Fibroblast of peridontal ligament (primary cell): Measurements from ENCODE around the gene SF3B3.

Source experiments
- DNase-seq: peaks from one replicate; pipeline ENCODE4 v3.0.0-alpha.2; 2010; ENCODE audit errors: extremely low read depth

The SF3B3 gene

GRCh38 chr16:70589998-70590471 lies 66.4 kb downstream of the SF3B3 start:
- DNase-seq = peak; percentile 83

GRCh38 chr16:70590722-70591415 lies 67.3 kb downstream of the SF3B3 start:
- DNase-seq = no peak

GRCh38 chr16:70591615-70592014 lies 68.0 kb downstream of the SF3B3 start:
- no peak for DNase-seq

DNA sequence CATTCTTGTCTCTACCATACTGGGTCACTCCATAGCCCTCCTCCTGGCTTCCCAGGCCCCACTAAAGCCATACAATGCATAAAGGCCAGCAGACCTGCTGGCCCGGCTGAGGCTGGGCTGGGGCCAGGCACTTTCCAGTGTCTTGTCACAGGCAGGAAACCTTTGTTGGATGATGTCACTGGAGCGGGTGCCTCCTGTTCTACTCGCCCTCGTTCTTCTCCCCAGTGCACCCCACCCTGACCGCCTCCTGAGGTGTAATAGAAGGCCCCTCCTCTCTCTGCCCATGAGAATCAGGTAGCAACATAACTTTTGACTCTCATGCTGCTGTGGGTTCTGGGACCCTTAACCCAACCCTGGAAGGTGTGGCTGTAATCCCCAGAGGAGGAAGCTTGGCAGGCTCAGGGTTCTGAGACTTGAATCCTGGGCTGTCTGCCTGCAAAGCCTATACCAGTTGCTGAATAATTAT lies 68.5 kb downstream of the SF3B3 start:
- DNase-seq = peak; percentile 41

GRCh38 chr16:70593544-70593943 lies 69.9 kb downstream of the SF3B3 start:
- no peak for DNase-seq

GRCh38 chr16:70594569-70594968 lies 71.0 kb downstream of the SF3B3 start:
- DNase-seq = no peak

GRCh38 chr16:70597135-70597835 lies 73.7 kb downstream of the SF3B3 start:
- DNase-seq = no peak

- no peak for DNase-seq
Measured at GRCh38 chr16:70598937-70599503, 75.4 kb downstream of the SF3B3 start.

- no peak for DNase-seq
Measured at GRCh38 chr16:70600730-70601129, 77.1 kb downstream of the SF3B3 start.

- DNase-seq = no peak
Measured at GRCh38 chr16:70601576-70602575, 78.3 kb downstream of the SF3B3 start.

GRCh38 chr16:70602831-70603230 lies 79.2 kb downstream of the SF3B3 start:
- no peak for DNase-seq

DNA sequence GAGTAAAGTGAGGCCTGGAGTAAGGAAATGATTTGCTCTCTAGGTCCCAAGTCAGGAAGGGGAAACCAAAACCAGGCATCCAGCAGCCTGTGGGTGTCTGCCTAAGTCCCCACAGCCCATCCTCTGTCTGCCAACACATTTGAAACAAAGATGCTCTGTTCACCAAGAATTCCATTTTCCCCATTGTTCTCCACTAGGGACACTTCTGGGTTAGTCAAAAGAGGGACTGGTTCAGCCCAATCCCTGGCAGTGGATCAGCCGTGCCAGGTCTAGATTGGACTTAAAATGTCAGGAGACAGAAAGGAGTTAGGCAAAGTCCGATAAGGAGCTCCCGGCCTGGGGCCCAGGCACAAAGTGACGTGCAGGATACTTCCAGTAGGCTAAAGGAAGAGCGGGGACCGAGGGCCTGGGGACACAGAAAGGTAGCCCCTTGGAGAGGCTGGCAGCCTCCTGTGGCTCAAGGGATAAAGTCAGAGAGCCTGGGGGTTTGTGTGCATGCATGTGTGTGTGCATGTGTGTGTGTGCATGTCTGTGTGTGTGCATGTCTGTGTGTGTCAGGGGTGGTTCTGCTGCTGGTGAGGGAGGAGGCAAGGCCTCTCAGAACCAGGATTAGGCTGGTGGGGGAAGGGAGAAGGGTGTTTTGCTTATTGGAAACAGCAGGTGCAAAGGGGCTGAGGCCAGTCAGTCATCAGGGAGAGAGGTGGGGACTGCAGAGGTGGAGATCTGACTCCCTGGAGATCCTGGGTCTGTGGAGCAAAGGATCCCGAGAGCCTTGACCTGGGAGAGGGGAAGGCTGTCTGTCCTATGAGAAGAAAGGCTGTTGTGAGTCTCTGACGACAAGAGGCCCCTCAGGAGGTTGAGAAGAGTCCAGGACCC lies 81.0 kb downstream of the SF3B3 start:
- DNase-seq = no peak

DNA sequence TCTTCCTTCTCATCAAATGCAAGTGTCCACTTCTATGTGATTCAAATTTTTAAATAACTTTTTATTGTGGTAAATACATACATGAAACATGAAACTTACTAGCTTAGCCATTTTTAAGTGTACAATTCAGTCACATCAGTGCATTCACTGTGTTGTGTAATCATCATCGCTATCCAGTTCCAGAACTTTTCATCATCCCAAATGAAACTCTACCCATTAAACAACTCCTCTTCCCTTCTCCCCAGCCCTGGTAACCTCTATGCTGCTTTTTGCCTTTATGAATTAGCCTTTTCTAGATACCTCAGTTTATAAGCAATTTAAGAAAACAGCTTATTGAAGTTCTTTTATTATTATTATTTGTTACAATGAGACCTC lies 81.7 kb downstream of the SF3B3 start:
- peak; percentile 70 for DNase-seq

DNA sequence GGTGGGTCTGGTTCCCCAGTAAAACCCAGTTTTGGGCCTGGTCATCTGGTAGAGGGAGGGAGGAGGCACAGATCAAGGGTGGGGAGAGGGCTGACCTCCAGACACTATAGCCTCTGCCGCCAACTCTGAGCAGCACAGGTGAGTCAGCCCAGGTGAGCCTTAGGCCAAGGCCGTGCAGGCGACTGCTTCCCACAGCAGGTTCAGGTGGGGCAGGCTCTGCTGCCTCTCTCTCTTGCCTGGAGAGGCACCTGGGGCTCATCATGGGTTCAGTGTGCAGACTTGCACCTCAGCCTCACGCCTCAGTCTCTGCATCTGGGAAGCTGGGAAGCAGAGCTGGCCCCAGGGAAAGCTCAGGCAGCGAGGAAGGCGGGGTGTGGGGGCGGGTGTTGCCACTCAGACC lies 84.9 kb downstream of the SF3B3 start:
- DNase-seq = no peak

GRCh38 chr16:70610273-70611223 lies 86.9 kb downstream of the SF3B3 start:
- DNase-seq = no peak

- DNase-seq = no peak
Measured at GRCh38 chr16:70611224-70611598, 87.6 kb downstream of the SF3B3 start.

DNA sequence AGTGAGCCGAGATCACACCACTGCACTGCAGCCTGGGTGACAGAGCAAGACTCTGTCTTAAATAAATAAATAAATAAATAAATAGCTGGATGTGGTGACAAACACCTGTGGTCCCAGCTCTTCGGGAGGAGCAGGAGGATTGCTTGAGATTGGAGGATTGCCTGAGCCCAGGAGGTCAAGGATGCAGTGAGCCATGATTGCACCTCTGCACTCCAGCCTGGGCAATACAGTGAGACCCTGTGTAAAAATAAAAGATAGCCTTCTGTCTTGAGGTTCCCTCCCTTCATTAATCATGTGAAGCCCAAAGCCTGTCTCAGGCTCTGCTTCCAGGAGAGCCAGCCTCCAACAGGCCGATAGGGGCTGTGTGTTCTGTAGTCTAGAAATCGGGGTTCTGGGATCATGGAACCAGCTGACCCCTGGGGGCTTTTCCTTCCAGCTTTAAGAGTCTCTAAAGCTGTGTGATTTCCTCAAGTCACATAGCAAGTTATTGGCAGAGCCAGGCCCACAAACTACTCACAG lies 88.2 kb downstream of the SF3B3 start:
- DNase-seq = no peak

DNA sequence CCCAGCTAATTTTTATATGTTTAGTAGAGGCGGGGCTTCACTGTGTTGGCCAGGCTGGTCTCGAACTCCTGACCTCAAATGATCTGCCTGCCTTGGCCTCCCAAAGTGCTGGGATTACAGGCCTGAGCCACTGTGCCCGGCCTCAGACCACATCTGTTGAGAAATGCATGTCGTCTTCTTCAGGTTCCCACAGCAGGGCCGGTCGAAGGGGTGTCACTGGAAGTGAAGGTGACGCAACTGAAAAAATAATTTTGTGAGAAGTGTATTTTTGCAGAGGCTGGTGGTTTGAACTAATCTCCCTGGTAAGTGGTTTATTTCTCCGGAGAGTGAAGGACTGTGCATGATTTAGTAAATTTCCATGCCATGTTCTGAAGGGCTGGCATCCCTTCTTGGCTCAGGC lies 89.3 kb downstream of the SF3B3 start:
- no peak for DNase-seq

DNA sequence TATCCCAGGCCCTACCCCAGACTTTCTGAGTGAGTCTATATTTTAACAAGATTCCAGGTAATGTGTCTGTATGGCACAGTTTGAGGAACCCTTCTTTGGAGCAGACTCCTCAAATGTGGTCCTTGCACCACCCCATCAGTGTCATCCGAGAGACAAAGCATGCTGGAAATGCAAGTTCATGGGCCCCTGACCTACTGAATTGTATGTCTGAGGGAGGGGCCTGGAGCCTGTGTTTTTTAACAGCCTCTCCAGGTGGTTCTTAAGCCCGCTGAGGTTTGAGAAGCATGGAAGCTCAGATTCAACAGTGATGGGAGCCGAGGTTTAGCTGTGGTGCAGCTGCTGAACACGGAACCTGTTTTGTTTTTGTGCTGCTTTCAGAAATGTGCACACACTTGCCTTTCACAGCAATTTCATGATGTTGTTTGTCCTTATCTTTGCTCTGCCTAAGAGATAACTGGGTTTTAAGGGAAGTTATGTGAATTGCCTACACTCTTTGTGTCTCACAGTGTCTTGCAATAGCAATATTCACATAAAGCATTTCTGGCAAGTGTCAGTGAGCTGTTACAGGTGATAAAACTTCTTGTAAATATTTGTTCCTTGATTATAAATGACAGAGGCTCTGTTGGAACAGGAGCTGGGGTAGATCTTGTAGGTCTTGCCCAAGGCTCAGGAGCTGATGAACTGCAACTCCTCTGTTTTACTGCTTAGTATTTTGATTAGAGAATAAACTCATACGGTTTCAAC lies 90.8 kb downstream of the SF3B3 start:
- no peak for DNase-seq
